ENCODE measurements around the gene C14orf180. TPM values are rescaled to one million over a fixed set of nuclear protein-coding genes. Genes with fewer than 3 reads are reported as not detected.

Gene C14orf180
- total RNA-seq, 1 experiment from 2014 or later: not detected

GRCh38 chr14:104576970-104577332, 2.6 kb upstream of the C14orf180 start:
- Histone ChIP-seq H2AFZ (ENCODE audit: low read length) (no peak overlapping the region), H3K9me3 (ENCODE audit: low read length) (no peaks in the 10 kb centered on the region), H3K9ac (ENCODE audit: low read length) (no peak overlapping the region), H3K4me2 (ENCODE audit: low read length) (no peak overlapping the region), H3K79me2 (ENCODE audit: low read length) (no peaks in the 10 kb centered on the region), H3K4me1 (ENCODE audit: insufficient read depth, low read length) (no peaks in the 10 kb centered on the region), H3K27ac (ENCODE audit: low read length) (no peak overlapping the region), H3K36me3 (ENCODE audit: low read depth, low read length) (no peaks in the 10 kb centered on the region), H4K20me1 (ENCODE audit: low read length) (no peaks in the 10 kb centered on the region), H3K27me3 (ENCODE audit: low read length) (peaks cover 43% of the 10 kb centered on the region), H3K9me2 (replicated peaks; ENCODE audit: low read length) (no peaks in the 10 kb centered on the region), H3K4me3 (ENCODE audit: low read length) (no peak overlapping the region), H3F3A (ENCODE audit: low read length, unreplicated experiment) (no peaks in the 10 kb centered on the region)
- POLR2A ChIA-PET (ENCODE audit: unreplicated experiment): no interaction called here
- CTCF ChIA-PET: interaction anchor here (0.7 to 0.9 kb wide), 3 partner anchors 13 to 644 kb away, joined by 3 read pairs; no protein-coding TSS in a partner anchor
- no peak for DNase-seq
- intact Hi-C loops (cut with micrococcal nuclease): loop anchor here (10.0 kb wide), 1 partner anchor 58 kb away; no protein-coding TSS in a partner anchor
- no peak for TF ChIP-seq EZH2 (IDR thresholded peaks at IDR 0.05; ENCODE audit: low read length, unreplicated experiment)
- TF ChIP-seq CTCF (conservative IDR thresholded peaks at IDR 0.05; ENCODE audit: low read depth, low read length): no peak
- no peak for TF ChIP-seq EZH2phosphoT487 (IDR thresholded peaks at IDR 0.05; ENCODE audit: borderline replicate concordance, low read length)
- BruUV-seq (replicated peaks): no TSS peak
- ATAC-seq: no peak

- ATAC-seq: no peak
Observed at GRCh38 chr14:104577426-104577825, 2.1 kb upstream of the C14orf180 start.

More at GRCh38 chr14:104577426-104577825, 2.1 kb upstream of the C14orf180 start:
- intact Hi-C loops (cut with micrococcal nuclease): loop anchor here (10.0 kb wide), 1 partner anchor 57 kb away; no protein-coding TSS in a partner anchor
- CTCF ChIA-PET: interaction anchor here (0.9 kb wide), 1 partner anchor 63 kb away, joined by 3 read pairs; no protein-coding TSS in a partner anchor
- Histone ChIP-seq H2AFZ (ENCODE audit: low read length) (no peak overlapping the region), H3K36me3 (ENCODE audit: low read depth, low read length) (no peaks in the 10 kb centered on the region), H3K27ac (ENCODE audit: low read length) (no peak overlapping the region), H3K9ac (ENCODE audit: low read length) (no peak overlapping the region), H3K9me2 (replicated peaks; ENCODE audit: low read length) (no peaks in the 10 kb centered on the region), H3K4me3 (ENCODE audit: low read length) (no peak overlapping the region), H3F3A (ENCODE audit: low read length, unreplicated experiment) (no peaks in the 10 kb centered on the region), H3K4me1 (ENCODE audit: insufficient read depth, low read length) (no peaks in the 10 kb centered on the region), H3K27me3 (ENCODE audit: low read length) (peaks cover 46% of the 10 kb centered on the region), H3K9me3 (ENCODE audit: low read length) (no peaks in the 10 kb centered on the region), H3K79me2 (ENCODE audit: low read length) (no peaks in the 10 kb centered on the region), H3K4me2 (ENCODE audit: low read length) (no peak overlapping the region), H4K20me1 (ENCODE audit: low read length) (no peaks in the 10 kb centered on the region)
- DNase-seq: no peak
- TF ChIP-seq EZH2phosphoT487 (IDR thresholded peaks at IDR 0.05; ENCODE audit: borderline replicate concordance, low read length): no peak
- no peak for TF ChIP-seq CTCF (conservative IDR thresholded peaks at IDR 0.05; ENCODE audit: low read depth, low read length)
- no peak for TF ChIP-seq EZH2 (IDR thresholded peaks at IDR 0.05; ENCODE audit: low read length, unreplicated experiment)
- POLR2A ChIA-PET (ENCODE audit: unreplicated experiment): no interaction called here
- no TSS peak for BruUV-seq (replicated peaks)
